Gastroesophageal sphincter (tissue), 4 donors: ENCODE data around the gene KNOP1. TPM values are rescaled to one million over a fixed set of nuclear protein-coding genes. Genes with fewer than 3 reads are reported as not detected.

Experiments
- ATAC-seq: fragments of 150-250 bp; one replicate; pipeline ENCODE4 v1.9.1; 2016; ENCODE audit warnings: mild to moderate bottlenecking, moderate library complexity
- H3K27ac ChIP-seq, 4 donors: fragments of 200-600 bp; sonication (generic) in 3 of 4; 1 replicate in 3 of 4; 2 replicates in 1 of 4; pipeline ENCODE4 v1.5.1; 2016 to 2019
- H3K27me3 ChIP-seq: fragments of 200-600 bp; sonication (generic); one replicate; pipeline ENCODE4 v1.5.1; 2019
- H3K36me3 ChIP-seq, 2 donors: fragments of 200-600 bp; sonication (generic); one replicate each; pipeline ENCODE4 v1.5.1; 2019; ENCODE audit warnings: control low read depth in 1 of 2
- H3K4me1 ChIP-seq, 3 donors: fragments of 200-600 bp; sonication (generic); 1 replicate in 2 of 3; 2 replicates in 1 of 3; pipeline ENCODE4 v1.5.1; 2016 to 2019; ENCODE audit warnings: control low read depth in 2 of 3
- H3K4me3 ChIP-seq, 2 donors: fragments of 200-600 bp; sonication (generic); one replicate each; pipeline ENCODE4 v1.5.1; 2019; ENCODE audit warnings: mild to moderate bottlenecking in 1 of 2, moderate library complexity in 1 of 2
- H3K9me3 ChIP-seq, 3 donors: fragments of 200-600 bp; sonication (generic); one replicate each; pipeline ENCODE4 v1.5.1; 2017 to 2019; ENCODE audit warnings: control low read depth in 2 of 3
- EP300 ChIP-seq: sonication (generic); formaldehyde crosslinking; IDR thresholded peaks from one replicate; pipeline ENCODE4 v1.6.1; 2017; ENCODE audit warnings: antibody characterized with exemption, mild to moderate bottlenecking
- POLR2A ChIP-seq, 2 donors: fragments of 450-650 bp; IDR thresholded peaks; one replicate each; pipeline ENCODE4 v1.6.1; 2017; ENCODE audit warnings: antibody characterized with exemption in 2 of 2, mild to moderate bottlenecking in 2 of 2, moderate library complexity in 1 of 2
- POLR2AphosphoS5 ChIP-seq: sonication (generic); formaldehyde crosslinking; IDR thresholded peaks from one replicate; pipeline ENCODE4 v1.6.1; 2017; ENCODE audit warnings: antibody characterized with exemption
- WGBS, 2 donors: methylation state at CpG; one replicate each; pipeline ENCODE4 v1.1.5; 2018; ENCODE audit warnings: low coverage in 1 of 2; 5-methylcytosine and 5-hydroxymethylcytosine counted together
- total RNA-seq, 4 donors: library from RNA; depleted of rRNA; stranded (reverse); fragments of >200 nt; gene quantifications; one replicate each; pipeline ENCODE4 v1.1.0, GENCODE V29; 2016
- TF ChIP-seq, protein P1 (sequence below), 4 experiments: fragments of 200-600 bp in 2 of 4; fragments of 450-650 bp in 2 of 4; sonication (generic) in 1 of 4; IDR thresholded peaks; one replicate each; pipeline ENCODE4 v1.5.1; 2017 to 2019; ENCODE audit warnings: antibody characterized with exemption in 4 of 4, mild to moderate bottlenecking in 2 of 4, moderate library complexity in 2 of 4

Gene KNOP1
- total RNA-seq, 4 donors from 2014 or later = 6.9 to 14.5 (median 11.9) TPM

DNA sequence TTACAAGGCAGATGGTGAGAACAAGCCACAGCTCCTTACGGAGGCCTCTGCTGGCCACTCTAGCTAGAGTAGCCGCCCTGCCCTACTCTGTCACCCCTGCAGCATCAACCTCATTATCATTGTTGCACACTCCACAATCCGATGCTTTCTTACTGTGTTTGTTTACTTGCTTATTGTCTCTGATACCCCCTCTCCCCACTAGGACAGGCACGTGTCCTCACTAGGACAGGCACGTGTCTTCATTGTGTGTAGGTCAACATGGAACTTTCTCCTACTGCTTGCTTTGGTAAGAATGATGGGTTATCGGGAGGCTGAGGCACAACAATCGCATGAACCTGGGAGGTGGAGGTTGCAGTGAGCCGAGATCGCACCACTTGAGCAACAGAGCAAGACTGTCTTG lies 63.9 kb downstream of the KNOP1 start:
- Histone ChIP-seq H3K27ac (no peak overlapping the region), H3K27me3 (no peaks in the 10 kb centered on the region), H3K4me3 (no peak overlapping the region), H3K4me1 (no peaks in the 10 kb centered on the region), H3K36me3 (peaks cover 0 to 96% of the 10 kb centered on the region in 2 donors), H3K9me3 (no peaks in the 10 kb centered on the region)
- no peak for TF ChIP-seq POLR2AphosphoS5
- TF ChIP-seq, protein P1, sequence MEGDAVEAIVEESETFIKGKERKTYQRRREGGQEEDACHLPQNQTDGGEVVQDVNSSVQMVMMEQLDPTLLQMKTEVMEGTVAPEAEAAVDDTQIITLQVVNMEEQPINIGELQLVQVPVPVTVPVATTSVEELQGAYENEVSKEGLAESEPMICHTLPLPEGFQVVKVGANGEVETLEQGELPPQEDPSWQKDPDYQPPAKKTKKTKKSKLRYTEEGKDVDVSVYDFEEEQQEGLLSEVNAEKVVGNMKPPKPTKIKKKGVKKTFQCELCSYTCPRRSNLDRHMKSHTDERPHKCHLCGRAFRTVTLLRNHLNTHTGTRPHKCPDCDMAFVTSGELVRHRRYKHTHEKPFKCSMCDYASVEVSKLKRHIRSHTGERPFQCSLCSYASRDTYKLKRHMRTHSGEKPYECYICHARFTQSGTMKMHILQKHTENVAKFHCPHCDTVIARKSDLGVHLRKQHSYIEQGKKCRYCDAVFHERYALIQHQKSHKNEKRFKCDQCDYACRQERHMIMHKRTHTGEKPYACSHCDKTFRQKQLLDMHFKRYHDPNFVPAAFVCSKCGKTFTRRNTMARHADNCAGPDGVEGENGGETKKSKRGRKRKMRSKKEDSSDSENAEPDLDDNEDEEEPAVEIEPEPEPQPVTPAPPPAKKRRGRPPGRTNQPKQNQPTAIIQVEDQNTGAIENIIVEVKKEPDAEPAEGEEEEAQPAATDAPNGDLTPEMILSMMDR (IDR thresholded peaks at IDR 0.05) = no peak
- TF ChIP-seq POLR2A (IDR thresholded peaks at IDR 0.05) = no peak
- no peak for TF ChIP-seq EP300
- ATAC-seq = no peak
- WGBS, 2 donors = 80 to 88% methylated on average over 5 of the region's 9 CpGs

Other genes starting within 250 kb of the KNOP1 start
- gene GDE1, start 196.1 kb downstream of the KNOP1 start, total RNA-seq = 100 to 1,000 TPM in 2 of 4 donors, 10 to 100 TPM in 2; 80.9 to 143 (median 108) TPM
- gene CCP110, start 194.3 kb downstream of the KNOP1 start, total RNA-seq = 10 to 100 TPM; 15.9 to 19.1 (median 17.5) TPM
- gene VPS35L, start 162.5 kb downstream of the KNOP1 start, total RNA-seq = 10 to 100 TPM; 39.0 to 59.6 (median 46.9) TPM
- gene IQCK, start within 50 bp of the KNOP1 start, total RNA-seq = 10 to 100 TPM in 3 of 4 donors, 1 to 10 TPM in 1; 9.0 to 16.3 (median 14.5) TPM
- gene GPRC5B, start 166.6 kb upstream of the KNOP1 start, total RNA-seq = 10 to 100 TPM; 11.5 to 29.2 (median 20.5) TPM